Endodermal cell (in vitro differentiated cells): ENCODE measurements around the gene CLIC5. TPM values are rescaled to one million over a fixed set of nuclear protein-coding genes. Genes with fewer than 3 reads are reported as not detected.

Experiments used
- DNase-seq: peaks from one replicate; pipeline ENCODE4 v3.0.0-alpha.2; 2017
- H3K27ac ChIP-seq: 2 replicates; pipeline ENCODE4 v1.5.1; 2013; ENCODE audit warnings: mild to moderate bottlenecking, low read depth, low read length, moderate library complexity
- H3K27me3 ChIP-seq: 2 replicates; pipeline ENCODE4 v1.6.1; 2013; ENCODE audit warnings: mild to moderate bottlenecking, low read length, moderate library complexity; ENCODE audit not compliant: insufficient read depth, control insufficient read depth, poor library complexity, severe bottlenecking
- H3K36me3 ChIP-seq: 2 replicates; pipeline ENCODE4 v1.7.0; 2013; ENCODE audit warnings: mild to moderate bottlenecking, low read length, moderate library complexity; ENCODE audit not compliant: control insufficient read depth, insufficient read depth
- H3K4me1 ChIP-seq: one replicate; pipeline ENCODE4 v1.7.0; 2013; ENCODE audit warnings: low read length; ENCODE audit not compliant: control insufficient read depth, insufficient read depth
- H3K4me3 ChIP-seq: 2 replicates; pipeline ENCODE4 v1.5.1; 2013; ENCODE audit warnings: mild to moderate bottlenecking, low read length, moderate library complexity
- H3K9ac ChIP-seq: 2 replicates; pipeline ENCODE4 v1.6.1; 2013; ENCODE audit warnings: mild to moderate bottlenecking, low read length, moderate library complexity; ENCODE audit not compliant: poor library complexity, severe bottlenecking; ENCODE audit errors: extremely low read depth
- H3K9me3 ChIP-seq: 2 replicates; pipeline ENCODE4 v1.6.1; 2013; ENCODE audit warnings: mild to moderate bottlenecking, low read length, moderate library complexity; ENCODE audit not compliant: control insufficient read depth
- H3K27ac Mint-ChIP-seq: 2 replicates; pipeline ENCODE4 v1.8.0; 2020; ENCODE audit warnings: mixed read lengths
- H3K27me3 Mint-ChIP-seq: 2 replicates; pipeline ENCODE4 v1.8.0; 2021; ENCODE audit warnings: mild to moderate bottlenecking, mixed read lengths; ENCODE audit not compliant: insufficient read depth
- H3K36me3 Mint-ChIP-seq: 2 replicates; pipeline ENCODE4 v1.8.0; 2020; ENCODE audit warnings: low read depth, mixed read lengths
- H3K4me1 Mint-ChIP-seq: 2 replicates; pipeline ENCODE4 v1.8.0; 2020; ENCODE audit warnings: mixed read lengths
- H3K4me3 Mint-ChIP-seq: 2 replicates; pipeline ENCODE4 v1.8.0; 2020; ENCODE audit warnings: mild to moderate bottlenecking, moderate library complexity, mixed read lengths
- H3K9me3 Mint-ChIP-seq: 2 replicates; pipeline ENCODE4 v1.8.0; 2020; ENCODE audit warnings: mild to moderate bottlenecking, mixed read lengths
- WGBS, 2 experiments: methylation state at CpG; one replicate each; pipeline versions ENCODE4 v1.1.5 to v1.1.7; 2013; ENCODE audit warnings: missing lambda C conversion rate in 2 of 2, mixed read lengths in 1 of 2; ENCODE audit not compliant: insufficient coverage in 1 of 2, insufficient read length in 1 of 2; 5-methylcytosine and 5-hydroxymethylcytosine counted together
- total RNA-seq, 2 donors: library from RNA; stranded (reverse); fragmentation: NEBNext Ultra II Directional in 1 of 2; extraction: Animal tissue kit (Norgen Biotek cat#: 25700) in 1 of 2; gene quantifications; 2 replicates in 1 of 2; 3 replicates in 1 of 2; pipeline ENCODE4 v1.2.1, GENCODE V29; 2021
- TF ChIP-seq, protein P1 (sequence below): fragments of 200-600 bp; sonication (generic); conservative IDR thresholded peaks from 2 replicates; pipeline ENCODE4 v1.5.0; 2021; ENCODE audit warnings: antibody characterized with exemption, mild to moderate bottlenecking

CLIC5 gene
- total RNA-seq, 2 donors from 2014 or later, result 0.11 TPM; not detected in 1

DNA sequence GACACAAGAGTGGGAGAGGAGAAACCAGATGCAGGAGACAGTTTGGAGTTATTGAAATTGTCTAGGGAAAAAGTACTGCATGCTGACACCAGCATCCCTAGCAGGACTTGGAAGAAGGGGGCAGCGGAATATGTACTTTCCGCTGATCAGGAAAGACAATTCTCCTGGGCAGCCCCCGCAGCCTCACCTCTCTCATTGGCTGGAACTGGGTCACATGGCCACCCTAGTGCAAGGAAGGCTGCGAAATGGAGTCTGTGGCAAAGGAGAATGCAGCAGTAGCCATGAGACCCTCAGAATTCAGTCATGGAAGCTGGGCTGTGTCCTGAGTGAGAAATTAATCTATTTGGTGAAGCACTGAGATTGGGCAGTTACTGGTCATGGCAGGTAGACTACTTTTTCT, 131.3 kb downstream of the CLIC5 start:
- Histone ChIP-seq H3K27me3 (no peaks in the 10 kb centered on the region), H3K4me3 (no peak overlapping the region), H3K9ac (no peak overlapping the region), H3K36me3 (no peaks in the 10 kb centered on the region), H3K27ac (no peak overlapping the region), H3K4me1 (no peaks in the 10 kb centered on the region), H3K9me3 (no peaks in the 10 kb centered on the region)
- WGBS, 2 experiments, result 80% methylated on average over 3 to 4 of the region's 4 CpGs
- Mint-ChIP-seq H3K27me3 (peaks cover 2% of the 10 kb centered on the region), H3K9me3 (no peaks in the 10 kb centered on the region), H3K27ac (no peak overlapping the region), H3K36me3 (no peaks in the 10 kb centered on the region), H3K4me3 (no peak overlapping the region), H3K4me1 (peaks cover 18% of the 10 kb centered on the region)
- no peak for DNase-seq
- TF ChIP-seq, protein P1, sequence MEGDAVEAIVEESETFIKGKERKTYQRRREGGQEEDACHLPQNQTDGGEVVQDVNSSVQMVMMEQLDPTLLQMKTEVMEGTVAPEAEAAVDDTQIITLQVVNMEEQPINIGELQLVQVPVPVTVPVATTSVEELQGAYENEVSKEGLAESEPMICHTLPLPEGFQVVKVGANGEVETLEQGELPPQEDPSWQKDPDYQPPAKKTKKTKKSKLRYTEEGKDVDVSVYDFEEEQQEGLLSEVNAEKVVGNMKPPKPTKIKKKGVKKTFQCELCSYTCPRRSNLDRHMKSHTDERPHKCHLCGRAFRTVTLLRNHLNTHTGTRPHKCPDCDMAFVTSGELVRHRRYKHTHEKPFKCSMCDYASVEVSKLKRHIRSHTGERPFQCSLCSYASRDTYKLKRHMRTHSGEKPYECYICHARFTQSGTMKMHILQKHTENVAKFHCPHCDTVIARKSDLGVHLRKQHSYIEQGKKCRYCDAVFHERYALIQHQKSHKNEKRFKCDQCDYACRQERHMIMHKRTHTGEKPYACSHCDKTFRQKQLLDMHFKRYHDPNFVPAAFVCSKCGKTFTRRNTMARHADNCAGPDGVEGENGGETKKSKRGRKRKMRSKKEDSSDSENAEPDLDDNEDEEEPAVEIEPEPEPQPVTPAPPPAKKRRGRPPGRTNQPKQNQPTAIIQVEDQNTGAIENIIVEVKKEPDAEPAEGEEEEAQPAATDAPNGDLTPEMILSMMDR, result no peak

DNA sequence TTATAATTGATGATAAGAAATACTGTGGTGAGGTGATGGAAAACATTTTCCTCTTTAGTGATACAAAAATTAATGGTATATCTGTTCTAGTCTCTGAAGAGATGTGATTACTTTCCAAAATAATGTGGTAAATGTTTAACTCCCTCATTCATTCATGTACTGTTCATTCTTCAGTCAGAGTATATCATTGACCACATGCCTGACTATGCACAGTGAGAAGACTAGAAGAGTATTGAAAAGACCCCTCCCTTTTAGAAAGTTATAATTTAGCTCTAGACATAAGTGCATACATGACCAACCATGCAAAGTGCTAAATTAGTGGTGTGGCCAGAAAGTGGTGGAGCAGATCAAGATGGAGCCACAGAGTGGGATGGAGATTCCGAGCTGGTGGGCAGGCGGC, 133.0 kb downstream of the CLIC5 start:
- 95% methylated on average over 2 of the region's 2 CpGs; no CpG with 5 or more reads in 1 of the 2 experiments for WGBS, 2 experiments
- Mint-ChIP-seq H3K36me3 (no peaks in the 10 kb centered on the region), H3K27ac (no peak overlapping the region), H3K4me1 (peaks cover 16% of the 10 kb centered on the region), H3K9me3 (no peaks in the 10 kb centered on the region), H3K27me3 (peaks cover 4% of the 10 kb centered on the region), H3K4me3 (no peak overlapping the region)
- DNase-seq, result no peak
- Histone ChIP-seq H3K36me3 (no peaks in the 10 kb centered on the region), H3K27me3 (no peaks in the 10 kb centered on the region), H3K4me3 (no peak overlapping the region), H3K9me3 (no peaks in the 10 kb centered on the region), H3K4me1 (no peaks in the 10 kb centered on the region), H3K9ac (no peak overlapping the region), H3K27ac (no peak overlapping the region)
- TF ChIP-seq, protein P1, result no peak

DNA sequence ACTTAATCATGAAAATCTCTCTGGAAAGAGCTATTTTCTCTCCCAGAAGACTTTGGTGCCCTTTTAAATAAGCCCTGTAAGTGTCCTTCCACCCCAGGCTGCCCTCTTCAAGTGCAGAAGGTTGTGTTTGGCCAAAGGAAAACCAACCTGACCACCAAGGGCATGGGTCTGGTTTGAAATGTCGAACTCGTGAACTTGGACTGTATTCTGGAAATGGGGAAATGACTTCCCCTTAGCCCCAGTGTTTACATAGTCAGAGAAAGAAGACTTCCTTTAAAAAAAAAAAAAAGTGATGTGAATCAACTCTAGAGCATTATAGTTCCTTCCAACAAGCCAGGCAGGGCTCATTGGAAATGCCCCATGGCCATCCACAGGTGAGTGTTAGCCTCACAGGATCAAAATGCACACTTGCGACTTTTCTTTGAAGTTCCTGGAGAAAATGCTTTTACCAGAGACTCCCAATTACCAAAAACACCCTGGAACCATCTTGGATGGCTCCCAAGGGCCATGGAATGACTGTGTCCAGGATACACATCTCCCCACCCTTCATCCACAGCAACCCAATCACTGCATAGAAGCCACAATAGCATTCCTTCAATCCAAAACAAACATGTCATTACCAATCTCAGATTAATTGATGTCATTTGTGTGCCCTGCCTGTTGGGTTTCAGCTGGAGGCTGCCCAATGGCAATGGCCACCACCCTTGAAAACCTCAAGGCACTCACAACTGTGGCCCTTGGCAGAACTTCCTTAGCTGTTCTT, 133.8 kb downstream of the CLIC5 start:
- no peaks in the 10 kb centered on the region for H3K9me3 Mint-ChIP-seq
- WGBS, 2 experiments, result 98% methylated on average over 3 of the region's 3 CpGs; no CpG with 5 or more reads in 1 of the 2 experiments

More for the DNA sequence above, 133.8 kb downstream of the CLIC5 start:
- H3K4me1 Mint-ChIP-seq, result peaks cover 16% of the 10 kb centered on the region
- no peaks in the 10 kb centered on the region for H3K36me3 Mint-ChIP-seq
- TF ChIP-seq, protein P1, result no peak
- Histone ChIP-seq H3K9ac (no peak overlapping the region), H3K4me3 (no peak overlapping the region), H3K27me3 (no peaks in the 10 kb centered on the region), H3K4me1 (no peaks in the 10 kb centered on the region), H3K27ac (no peak overlapping the region), H3K36me3 (no peaks in the 10 kb centered on the region), H3K9me3 (no peaks in the 10 kb centered on the region)
- H3K27me3 Mint-ChIP-seq, result peaks cover 4% of the 10 kb centered on the region
- H3K4me3 Mint-ChIP-seq, result no peak overlapping the region
- DNase-seq, result no peak
- no peak overlapping the region for H3K27ac Mint-ChIP-seq
